ENCODE data around the gene COL4A2.

COL4A2 gene

GRCh38 chr13:110436786-110437370 lies 129.8 kb downstream of the COL4A2 start:
- Histone ChIP-seq H3K9ac (ENCODE audit: low read length) (no peak overlapping the region), H3K27ac (ENCODE audit: low read depth, low read length) (peak overlapping the region; percentile 10), H3K36me3 (ENCODE audit: control insufficient read depth, insufficient read depth, low read length) (peaks cover 21% of the 10 kb centered on the region), H3K4me3 (ENCODE audit: low read length) (no peak overlapping the region), H3K4me1 (ENCODE audit: control insufficient read depth, insufficient read depth, low read length) (peaks cover 3% of the 10 kb centered on the region), H3K27me3 (ENCODE audit: control insufficient read depth, insufficient read depth, low read length) (no peaks in the 10 kb centered on the region)

- H3K9ac ChIP-seq (ENCODE audit: low read length) = no peak overlapping the region
Measured at GRCh38 chr13:110438211-110438610, 131.1 kb downstream of the COL4A2 start.

GRCh38 chr13:110438776-110439175 lies 131.7 kb downstream of the COL4A2 start:
- Histone ChIP-seq H3K4me3 (ENCODE audit: low read length) (no peak overlapping the region), H3K36me3 (ENCODE audit: control insufficient read depth, insufficient read depth, low read length) (peaks cover 24% of the 10 kb centered on the region), H3K9ac (ENCODE audit: low read length) (no peak overlapping the region), H3K27me3 (ENCODE audit: control insufficient read depth, insufficient read depth, low read length) (no peaks in the 10 kb centered on the region), H3K4me1 (ENCODE audit: control insufficient read depth, insufficient read depth, low read length) (peaks cover 3% of the 10 kb centered on the region), H3K27ac (ENCODE audit: low read depth, low read length) (no peak overlapping the region)

More at GRCh38 chr13:110438211-110438610, 131.1 kb downstream of the COL4A2 start:
- Histone ChIP-seq H3K27ac (ENCODE audit: low read depth, low read length) (no peak overlapping the region), H3K4me1 (ENCODE audit: control insufficient read depth, insufficient read depth, low read length) (no peaks in the 10 kb centered on the region), H3K36me3 (ENCODE audit: control insufficient read depth, insufficient read depth, low read length) (peaks cover 24% of the 10 kb centered on the region), H3K4me3 (ENCODE audit: low read length) (no peak overlapping the region), H3K27me3 (ENCODE audit: control insufficient read depth, insufficient read depth, low read length) (no peaks in the 10 kb centered on the region)

- Histone ChIP-seq H3K4me1 (ENCODE audit: control insufficient read depth, insufficient read depth, low read length) (peaks cover 9% of the 10 kb centered on the region), H3K27ac (ENCODE audit: low read depth, low read length) (no peak overlapping the region), H3K4me3 (ENCODE audit: low read length) (no peak overlapping the region), H3K27me3 (ENCODE audit: control insufficient read depth, insufficient read depth, low read length) (no peaks in the 10 kb centered on the region), H3K9ac (ENCODE audit: low read length) (no peak overlapping the region), H3K36me3 (ENCODE audit: control insufficient read depth, insufficient read depth, low read length) (peaks cover 27% of the 10 kb centered on the region)
Measured at GRCh38 chr13:110440946-110441731, 134.1 kb downstream of the COL4A2 start.

GRCh38 chr13:110442930-110443621 lies 136.0 kb downstream of the COL4A2 start:
- Histone ChIP-seq H3K4me1 (ENCODE audit: control insufficient read depth, insufficient read depth, low read length) (peaks cover 17% of the 10 kb centered on the region), H3K4me3 (ENCODE audit: low read length) (no peak overlapping the region), H3K9ac (ENCODE audit: low read length) (no peak overlapping the region), H3K36me3 (ENCODE audit: control insufficient read depth, insufficient read depth, low read length) (peaks cover 24% of the 10 kb centered on the region), H3K27me3 (ENCODE audit: control insufficient read depth, insufficient read depth, low read length) (no peaks in the 10 kb centered on the region), H3K27ac (ENCODE audit: low read depth, low read length) (peak overlapping the region; percentile 44)

- Histone ChIP-seq H3K9ac (ENCODE audit: low read length) (no peak overlapping the region), H3K27ac (ENCODE audit: low read depth, low read length) (peak overlapping the region; percentile 44), H3K4me3 (ENCODE audit: low read length) (no peak overlapping the region), H3K4me1 (ENCODE audit: control insufficient read depth, insufficient read depth, low read length) (peaks cover 23% of the 10 kb centered on the region), H3K36me3 (ENCODE audit: control insufficient read depth, insufficient read depth, low read length) (peaks cover 24% of the 10 kb centered on the region), H3K27me3 (ENCODE audit: control insufficient read depth, insufficient read depth, low read length) (no peaks in the 10 kb centered on the region)
Measured at GRCh38 chr13:110443622-110444225, 136.6 kb downstream of the COL4A2 start.

GRCh38 chr13:110444226-110444653 lies 137.2 kb downstream of the COL4A2 start:
- Histone ChIP-seq H3K4me3 (ENCODE audit: low read length) (no peak overlapping the region), H3K9ac (ENCODE audit: low read length) (no peak overlapping the region), H3K36me3 (ENCODE audit: control insufficient read depth, insufficient read depth, low read length) (peaks cover 24% of the 10 kb centered on the region), H3K27me3 (ENCODE audit: control insufficient read depth, insufficient read depth, low read length) (no peaks in the 10 kb centered on the region), H3K27ac (ENCODE audit: low read depth, low read length) (peak overlapping the region; percentile 44), H3K4me1 (ENCODE audit: control insufficient read depth, insufficient read depth, low read length) (peaks cover 24% of the 10 kb centered on the region)

- Histone ChIP-seq H3K4me1 (ENCODE audit: control insufficient read depth, insufficient read depth, low read length) (peaks cover 24% of the 10 kb centered on the region), H3K4me3 (ENCODE audit: low read length) (no peak overlapping the region), H3K9ac (ENCODE audit: low read length) (no peak overlapping the region), H3K27ac (ENCODE audit: low read depth, low read length) (peak overlapping the region; percentile 37), H3K27me3 (ENCODE audit: control insufficient read depth, insufficient read depth, low read length) (no peaks in the 10 kb centered on the region), H3K36me3 (ENCODE audit: control insufficient read depth, insufficient read depth, low read length) (peaks cover 24% of the 10 kb centered on the region)
Measured at GRCh38 chr13:110445183-110445582, 138.1 kb downstream of the COL4A2 start.

- Histone ChIP-seq H3K9ac (ENCODE audit: low read length) (no peak overlapping the region), H3K4me1 (ENCODE audit: control insufficient read depth, insufficient read depth, low read length) (peaks cover 24% of the 10 kb centered on the region), H3K27me3 (ENCODE audit: control insufficient read depth, insufficient read depth, low read length) (no peaks in the 10 kb centered on the region), H3K4me3 (ENCODE audit: low read length) (no peak overlapping the region), H3K27ac (ENCODE audit: low read depth, low read length) (peak overlapping the region; percentile 54), H3K36me3 (ENCODE audit: control insufficient read depth, insufficient read depth, low read length) (peaks cover 24% of the 10 kb centered on the region)
Measured at GRCh38 chr13:110445722-110446574, 138.9 kb downstream of the COL4A2 start.

GRCh38 chr13:110446575-110446890 lies 139.4 kb downstream of the COL4A2 start:
- H3K9ac ChIP-seq (ENCODE audit: low read length) = no peak overlapping the region
- H3K27ac ChIP-seq (ENCODE audit: low read depth, low read length) = peak overlapping the region; percentile 54
- peaks cover 22% of the 10 kb centered on the region for H3K36me3 ChIP-seq (ENCODE audit: control insufficient read depth, insufficient read depth, low read length)
- H3K4me3 ChIP-seq (ENCODE audit: low read length) = no peak overlapping the region
- H3K4me1 ChIP-seq (ENCODE audit: control insufficient read depth, insufficient read depth, low read length) = peaks cover 24% of the 10 kb centered on the region
- H3K27me3 ChIP-seq (ENCODE audit: control insufficient read depth, insufficient read depth, low read length) = no peaks in the 10 kb centered on the region

- peak overlapping the region; percentile 73 for H3K27ac ChIP-seq (ENCODE audit: low read depth, low read length)
- peaks cover 22% of the 10 kb centered on the region for H3K36me3 ChIP-seq (ENCODE audit: control insufficient read depth, insufficient read depth, low read length)
- H3K4me3 ChIP-seq (ENCODE audit: low read length) = no peak overlapping the region
- H3K27me3 ChIP-seq (ENCODE audit: control insufficient read depth, insufficient read depth, low read length) = no peaks in the 10 kb centered on the region
- H3K9ac ChIP-seq (ENCODE audit: low read length) = no peak overlapping the region
- H3K4me1 ChIP-seq (ENCODE audit: control insufficient read depth, insufficient read depth, low read length) = peaks cover 24% of the 10 kb centered on the region
Measured at GRCh38 chr13:110447058-110447511, 140.0 kb downstream of the COL4A2 start.
